GM23338 (cell line): ENCODE measurements around the gene CPNE7. TPM values are rescaled to one million over a fixed set of nuclear protein-coding genes. Genes with fewer than 3 reads are reported as not detected.

Experiments
- ATAC-seq: fragments of 200-7000 bp; cut with Tn5 transposase; 3 replicates; pipeline ENCODE4 v1.9.1; 2020
- DNase-seq: peaks from one replicate; pipeline ENCODE4 v3.0.0-alpha.2; 2015; ENCODE audit warnings: low spot score
- H2AFZ ChIP-seq: fragments of 200-600 bp; sonication (generic); 2 replicates; pipeline ENCODE4 v1.8.0; 2016; ENCODE audit warnings: antibody characterized with exemption, mild to moderate bottlenecking, moderate library complexity
- H3F3A ChIP-seq: fragments of 200-600 bp; sonication (generic); replicated peaks from 2 replicates; pipeline ENCODE4 v1.8.0; 2017; ENCODE audit warnings: antibody characterized with exemption, mixed run types, low read depth
- H3K27ac ChIP-seq: fragments of 200-600 bp; sonication (generic); 2 replicates; pipeline ENCODE4 v1.6.1; 2016; ENCODE audit warnings: low read depth
- H3K27me3 ChIP-seq: fragments of 200-600 bp; sonication (generic); 2 replicates; pipeline ENCODE4 v1.8.0; 2016; ENCODE audit warnings: mild to moderate bottlenecking, mixed run types, moderate library complexity; ENCODE audit not compliant: insufficient read depth
- H3K36me3 ChIP-seq: fragments of 200-600 bp; sonication (generic); 2 replicates; pipeline ENCODE4 v1.8.0; 2016; ENCODE audit warnings: mild to moderate bottlenecking; ENCODE audit not compliant: insufficient read depth
- H3K4me1 ChIP-seq: fragments of 200-600 bp; sonication (generic); 2 replicates; pipeline ENCODE4 v1.8.0; 2016; ENCODE audit warnings: mild to moderate bottlenecking, moderate library complexity; ENCODE audit not compliant: insufficient read depth
- H3K4me2 ChIP-seq: fragments of 200-600 bp; sonication (generic); 2 replicates; pipeline ENCODE4 v1.7.1; 2017; ENCODE audit warnings: mixed run types
- H3K4me3 ChIP-seq: fragments of 200-600 bp; sonication (generic); 2 replicates; pipeline ENCODE4 v1.6.1; 2016; ENCODE audit warnings: mixed run types
- H3K79me2 ChIP-seq: fragments of 200-600 bp; sonication (generic); replicated peaks from 2 replicates; pipeline ENCODE4 v1.8.0; 2017; ENCODE audit warnings: mild to moderate bottlenecking; ENCODE audit not compliant: insufficient read depth
- H3K9me2 ChIP-seq: fragments of 200-600 bp; sonication (generic); 2 replicates; pipeline ENCODE4 v1.8.0; 2017; ENCODE audit not compliant: insufficient read depth
- H4K20me1 ChIP-seq: fragments of 200-600 bp; sonication (generic); replicated peaks from 2 replicates; pipeline ENCODE4 v1.8.0; 2017; ENCODE audit warnings: mild to moderate bottlenecking; ENCODE audit not compliant: insufficient read depth
- H3K27ac Mint-ChIP-seq: 2 replicates; pipeline ENCODE4 v1.8.0; 2020; ENCODE audit warnings: inconsistent platforms, mild to moderate bottlenecking, moderate library complexity, mixed read lengths
- H3K27me3 Mint-ChIP-seq: 3 replicates; pipeline ENCODE4 v1.8.0; 2022; ENCODE audit warnings: low read depth, mild to moderate bottlenecking, moderate library complexity, mixed read lengths, inconsistent platforms; ENCODE audit not compliant: insufficient read depth, poor library complexity
- H3K36me3 Mint-ChIP-seq: 3 replicates; pipeline ENCODE4 v1.8.0; 2021; ENCODE audit warnings: low read depth, mild to moderate bottlenecking, inconsistent platforms, moderate library complexity, mixed read lengths
- H3K4me1 Mint-ChIP-seq: 3 replicates; pipeline ENCODE4 v1.8.0; 2020; ENCODE audit warnings: mild to moderate bottlenecking, inconsistent platforms, mixed read lengths
- H3K4me3 Mint-ChIP-seq: 3 replicates; pipeline ENCODE4 v1.8.0; 2021; ENCODE audit warnings: moderate library complexity, mild to moderate bottlenecking, inconsistent platforms, mixed read lengths
- H3K9me3 Mint-ChIP-seq: 3 replicates; pipeline ENCODE4 v1.8.0; 2020; ENCODE audit warnings: moderate library complexity, mild to moderate bottlenecking, inconsistent platforms, mixed read lengths
- CTCF ChIP-seq, 2 experiments: fragments of 200-600 bp in 1 of 2; sonication (generic) in 1 of 2; conservative IDR thresholded peaks; 2 replicates each; pipeline versions ENCODE4 v1.5.1 to v1.6.1; 2016 to 2017; ENCODE audit warnings: antibody characterized with exemption in 2 of 2, low read depth in 2 of 2, mild to moderate bottlenecking in 2 of 2, moderate library complexity in 1 of 2
- REST ChIP-seq: IDR thresholded peaks from one replicate; pipeline ENCODE4 v1.6.1; 2018; ENCODE audit warnings: antibody characterized with exemption; ENCODE audit not compliant: unreplicated experiment
- STAT1 ChIP-seq: IDR thresholded peaks from one replicate; pipeline ENCODE4 v1.6.1; 2016; ENCODE audit warnings: antibody characterized with exemption; ENCODE audit not compliant: unreplicated experiment
- ZNF331 ChIP-seq: fragments of 250-450 bp; sonication (Bioruptor Pico); IDR thresholded peaks from 2 replicates; pipeline ENCODE4 v1.5.0; 2020; ENCODE audit warnings: low read depth, mild to moderate bottlenecking, moderate library complexity
- ZNF462 ChIP-seq: fragments of 250-450 bp; sonication (Bioruptor Pico); IDR thresholded peaks from 2 replicates; pipeline ENCODE4 v1.5.0; 2020; ENCODE audit warnings: mild to moderate bottlenecking, moderate library complexity
- polyA plus RNA-seq: library from polyadenylated mRNA; unstranded; fragments of >200 nt; fragmentation: Nextera tagmentation; extraction: Ambion mirVana; gene quantifications from 2 replicates; pipeline ENCODE4 v1.2.1, GENCODE V29; 2016
- total RNA-seq: library from RNA; depleted of rRNA; stranded (reverse); fragments of >200 nt; shearing (Covaris generic); gene quantifications from 2 replicates; pipeline ENCODE4 v1.2.3, GENCODE V29; 2014

The CPNE7 gene
- total and polyA plus RNA-seq, 2 experiments from 2014 or later = 11.2 to 15.7 TPM

GRCh38 chr16:89552913-89553312 is 22.6 kb upstream of the CPNE7 start:
- no peaks in the 10 kb centered on the region for H3K9me3 Mint-ChIP-seq
- Histone ChIP-seq H3F3A (peaks cover 26% of the 10 kb centered on the region; the same call in 1 of the 2 replicates), H4K20me1 (no peaks in the 10 kb centered on the region; the same call in 1 of the 2 replicates), H3K9me2 (no peaks in the 10 kb centered on the region), H3K27ac (no peak overlapping the region), H3K4me1 (no peaks in the 10 kb centered on the region), H3K4me3 (no peak overlapping the region), H2AFZ (no peak overlapping the region), H3K36me3 (peaks cover 20% of the 10 kb centered on the region), H3K4me2 (no peak overlapping the region), H3K27me3 (no peaks in the 10 kb centered on the region), H3K79me2 (no peaks in the 10 kb centered on the region)
- TF ChIP-seq CTCF (conservative IDR thresholded peaks at IDR 0.05; ENCODE audit: low read depth in 2 of 2) = no peak
- no peak overlapping the region; the same call in 2 of the 3 replicates for H3K4me3 Mint-ChIP-seq
- H3K36me3 Mint-ChIP-seq = peaks cover 78% of the 10 kb centered on the region
- peaks cover 8% of the 10 kb centered on the region for H3K27me3 Mint-ChIP-seq
- peaks cover 2% of the 10 kb centered on the region; the same call in 1 of the 3 replicates for H3K4me1 Mint-ChIP-seq
- DNase-seq (no peak), ATAC-seq (no peak)
- H3K27ac Mint-ChIP-seq = no peak overlapping the region

GRCh38 chr16:89553733-89554132 is 21.8 kb upstream of the CPNE7 start:
- H2AFZ ChIP-seq = no peak overlapping the region
- H3K27me3 Mint-ChIP-seq = peaks cover 8% of the 10 kb centered on the region
- H3K9me2 ChIP-seq = no peaks in the 10 kb centered on the region
- peaks cover 14% of the 10 kb centered on the region; the same call in 1 of the 2 replicates for H3K36me3 ChIP-seq
- ATAC-seq = no peak
- no peak for DNase-seq
- H3K4me1 ChIP-seq = no peaks in the 10 kb centered on the region
- TF ChIP-seq STAT1 = no peak
- TF ChIP-seq ZNF331 = no peak
- TF ChIP-seq REST = no peak
- TF ChIP-seq ZNF462 (CRISPR knock-in tag) = no peak
- H3K27ac Mint-ChIP-seq = no peak overlapping the region
- H3K4me3 Mint-ChIP-seq = no peak overlapping the region
- H3K4me2 ChIP-seq = no peak overlapping the region
- no peaks in the 10 kb centered on the region for H3K79me2 ChIP-seq
- peaks cover 29% of the 10 kb centered on the region; the same call in 1 of the 2 replicates for H3F3A ChIP-seq
- no peak overlapping the region for H3K4me3 ChIP-seq
- no peak overlapping the region for H3K27ac ChIP-seq
- H3K9me3 Mint-ChIP-seq = no peaks in the 10 kb centered on the region
- peaks cover 69% of the 10 kb centered on the region for H3K36me3 Mint-ChIP-seq
- peaks cover 2% of the 10 kb centered on the region; the same call in 1 of the 3 replicates for H3K4me1 Mint-ChIP-seq
- no peaks in the 10 kb centered on the region; the same call in 1 of the 2 replicates for H4K20me1 ChIP-seq
- H3K27me3 ChIP-seq = no peaks in the 10 kb centered on the region
